NCI-H187 treated with DMSO at 0.1 percent for 48 hours (cell line): Measurements from ENCODE around the gene CYP27B1.
"Not testable (repeated sequence)": the region's sequence is repeated elsewhere in the genome, so short reads cannot be mapped to it uniquely, and the experiment has no call there.

Experiments
- DNase-seq: peaks from one replicate; lab custom pipeline; 2025; lab: John Stamatoyannopoulos, UW

The CYP27B1 gene

GRCh38 chr12:57782608-57783465 lies 16.0 kb upstream of the CYP27B1 start, which contains the start of gene TSFM:
Gene TSFM (plus strand): TSS chr12:57782787. CDS start chr12:57782802, 15 bp downstream.
- peak; percentile 81 for DNase-seq

- DNase-seq, result no peak
Measured at GRCh38 chr12:57782243-57782607, 15.3 kb upstream of the CYP27B1 start.

GRCh38 chr12:57781801-57782200 lies 14.9 kb upstream of the CYP27B1 start:
- no peak for DNase-seq

- no peak for DNase-seq
Measured at GRCh38 chr12:57781244-57781643, 14.4 kb upstream of the CYP27B1 start.

GRCh38 chr12:57780284-57780897 lies 13.5 kb upstream of the CYP27B1 start:
- no peak for DNase-seq

GRCh38 chr12:57779736-57780135 lies 12.9 kb upstream of the CYP27B1 start:
- DNase-seq, result no peak

- DNase-seq, result no peak
Measured at GRCh38 chr12:57777911-57778310, 11.0 kb upstream of the CYP27B1 start.

GRCh38 chr12:57777367-57777766 lies 10.5 kb upstream of the CYP27B1 start:
- DNase-seq, result no peak

GRCh38 chr12:57776247-57776587 lies 9.3 kb upstream of the CYP27B1 start:
- DNase-seq, result no peak

- no peak for DNase-seq
Measured at GRCh38 chr12:57775563-57776246, 8.8 kb upstream of the CYP27B1 start.

GRCh38 chr12:57775044-57775443 lies 8.2 kb upstream of the CYP27B1 start:
- no peak for DNase-seq

- DNase-seq, result not testable (repeated sequence)
Measured at GRCh38 chr12:57774634-57775033, 7.8 kb upstream of the CYP27B1 start.

GRCh38 chr12:57772429-57773322 lies 5.8 kb upstream of the CYP27B1 start, which contains the start of gene EEF1AKMT3:
Gene EEF1AKMT3 (plus strand): TSS chr12:57772614. CDS start chr12:57772725, 111 bp downstream.
- no peak for DNase-seq

- peak; percentile 88 for DNase-seq
Measured at GRCh38 chr12:57771873-57772428, 5.1 kb upstream of the CYP27B1 start, which contains the start of gene METTL1. Gene METTL1 (minus strand): TSS chr12:57772105. CDS start chr12:57772083, 22 bp downstream.

GRCh38 chr12:57771236-57771872 lies 4.5 kb upstream of the CYP27B1 start:
- DNase-seq, result peak; percentile 50

GRCh38 chr12:57770734-57771133 lies 3.9 kb upstream of the CYP27B1 start:
- no peak for DNase-seq

GRCh38 chr12:57769594-57769993 lies 2.7 kb upstream of the CYP27B1 start:
- no peak for DNase-seq

GRCh38 chr12:57767876-57768275 lies 998 bp upstream of the CYP27B1 start:
- DNase-seq, result no peak

- no peak for DNase-seq
Measured at GRCh38 chr12:57767305-57767698, 424 bp upstream of the CYP27B1 start.

- DNase-seq, result no peak
Measured at GRCh38 chr12:57765698-57766463, 997 bp downstream of the CYP27B1 start.
